Activated T-cell treated with anti-CD3 and anti-CD28 coated beads, Interleukin-2, amount 50 U/mL, for 24 hours (primary cell): Measurements from ENCODE around the gene PPP2R2B.

Experiments
- DNase-seq: peaks from one replicate; pipeline ENCODE4 v3.0.0-alpha.2; 2020
- H3K27ac Mint-ChIP-seq: 2 replicates; pipeline ENCODE4 v1.8.0; 2020; ENCODE audit warnings: mild to moderate bottlenecking, mixed read lengths
- H3K27me3 Mint-ChIP-seq: 2 replicates; pipeline ENCODE4 v1.8.0; 2020; ENCODE audit warnings: mixed read lengths
- H3K36me3 Mint-ChIP-seq: 2 replicates; pipeline ENCODE4 v1.8.0; 2020; ENCODE audit warnings: low read depth, mixed read lengths
- H3K4me1 Mint-ChIP-seq: 2 replicates; pipeline ENCODE4 v1.8.0; 2020; ENCODE audit warnings: low read depth, mixed read lengths
- H3K4me3 Mint-ChIP-seq: 2 replicates; pipeline ENCODE4 v1.8.0; 2020; ENCODE audit warnings: mild to moderate bottlenecking, moderate library complexity, mixed read lengths
- H3K9me3 Mint-ChIP-seq: 2 replicates; pipeline ENCODE4 v1.8.0; 2020; ENCODE audit warnings: mixed read lengths

PPP2R2B gene

GRCh38 chr5:146682899-146683532 is 195.5 kb downstream of the PPP2R2B start:
- no peak overlapping the region for H3K4me3 Mint-ChIP-seq
- no peaks in the 10 kb centered on the region for H3K4me1 Mint-ChIP-seq
- no peaks in the 10 kb centered on the region for H3K36me3 Mint-ChIP-seq
- DNase-seq, result no peak
- H3K27me3 Mint-ChIP-seq, result no peaks in the 10 kb centered on the region
- no peaks in the 10 kb centered on the region for H3K9me3 Mint-ChIP-seq
- no peak overlapping the region for H3K27ac Mint-ChIP-seq

GRCh38 chr5:146681585-146682105 is 196.9 kb downstream of the PPP2R2B start:
- H3K36me3 Mint-ChIP-seq, result no peaks in the 10 kb centered on the region
- H3K4me3 Mint-ChIP-seq, result no peak overlapping the region
- H3K27ac Mint-ChIP-seq, result no peak overlapping the region
- H3K4me1 Mint-ChIP-seq, result no peaks in the 10 kb centered on the region
- H3K27me3 Mint-ChIP-seq, result no peaks in the 10 kb centered on the region
- H3K9me3 Mint-ChIP-seq, result no peaks in the 10 kb centered on the region
- DNase-seq, result no peak

GRCh38 chr5:146680846-146681584 is 197.5 kb downstream of the PPP2R2B start:
- H3K4me3 Mint-ChIP-seq, result no peak overlapping the region
- H3K36me3 Mint-ChIP-seq, result no peaks in the 10 kb centered on the region
- no peaks in the 10 kb centered on the region for H3K9me3 Mint-ChIP-seq
- peaks cover 4% of the 10 kb centered on the region for H3K27me3 Mint-ChIP-seq
- H3K4me1 Mint-ChIP-seq, result no peaks in the 10 kb centered on the region
- DNase-seq, result no peak
- H3K27ac Mint-ChIP-seq, result no peak overlapping the region

GRCh38 chr5:146675636-146676035 is 202.9 kb downstream of the PPP2R2B start:
- no peak for DNase-seq
- Mint-ChIP-seq H3K9me3 (no peaks in the 10 kb centered on the region), H3K4me3 (no peak overlapping the region), H3K27me3 (peaks cover 4% of the 10 kb centered on the region), H3K27ac (no peak overlapping the region), H3K4me1 (no peaks in the 10 kb centered on the region), H3K36me3 (no peaks in the 10 kb centered on the region)

- H3K4me1 Mint-ChIP-seq, result no peaks in the 10 kb centered on the region
- DNase-seq, result no peak
- no peak overlapping the region for H3K27ac Mint-ChIP-seq
- H3K27me3 Mint-ChIP-seq, result peaks cover 4% of the 10 kb centered on the region
- H3K36me3 Mint-ChIP-seq, result no peaks in the 10 kb centered on the region
- H3K9me3 Mint-ChIP-seq, result no peaks in the 10 kb centered on the region
- H3K4me3 Mint-ChIP-seq, result no peak overlapping the region
Observed at GRCh38 chr5:146672866-146673265, 205.7 kb downstream of the PPP2R2B start.

- Mint-ChIP-seq H3K4me1 (no peaks in the 10 kb centered on the region), H3K27me3 (peaks cover 4% of the 10 kb centered on the region), H3K27ac (no peak overlapping the region), H3K4me3 (no peak overlapping the region), H3K36me3 (no peaks in the 10 kb centered on the region), H3K9me3 (no peaks in the 10 kb centered on the region)
- no peak for DNase-seq
Observed at GRCh38 chr5:146671561-146672295, 206.8 kb downstream of the PPP2R2B start.

- no peaks in the 10 kb centered on the region for H3K9me3 Mint-ChIP-seq
- H3K36me3 Mint-ChIP-seq, result no peaks in the 10 kb centered on the region
- H3K27me3 Mint-ChIP-seq, result no peaks in the 10 kb centered on the region
- H3K4me1 Mint-ChIP-seq, result peaks cover 7% of the 10 kb centered on the region
- H3K4me3 Mint-ChIP-seq, result no peak overlapping the region
- no peak for DNase-seq
- no peak overlapping the region for H3K27ac Mint-ChIP-seq
Observed at GRCh38 chr5:146669656-146670055, 208.9 kb downstream of the PPP2R2B start.

GRCh38 chr5:146667633-146668272 is 210.8 kb downstream of the PPP2R2B start:
- no peaks in the 10 kb centered on the region for H3K27me3 Mint-ChIP-seq
- no peak overlapping the region for H3K27ac Mint-ChIP-seq
- H3K9me3 Mint-ChIP-seq, result no peaks in the 10 kb centered on the region
- DNase-seq, result no peak
- H3K4me1 Mint-ChIP-seq, result peaks cover 8% of the 10 kb centered on the region
- no peaks in the 10 kb centered on the region for H3K36me3 Mint-ChIP-seq
- H3K4me3 Mint-ChIP-seq, result no peak overlapping the region

GRCh38 chr5:146662229-146662628 is 216.3 kb downstream of the PPP2R2B start:
- no peak for DNase-seq
- no peak overlapping the region for H3K4me3 Mint-ChIP-seq
- no peak overlapping the region for H3K27ac Mint-ChIP-seq
- H3K9me3 Mint-ChIP-seq, result no peaks in the 10 kb centered on the region
- H3K36me3 Mint-ChIP-seq, result no peaks in the 10 kb centered on the region
- H3K4me1 Mint-ChIP-seq, result peaks cover 8% of the 10 kb centered on the region
- H3K27me3 Mint-ChIP-seq, result no peaks in the 10 kb centered on the region

- H3K27ac Mint-ChIP-seq, result no peak overlapping the region
- H3K4me3 Mint-ChIP-seq, result no peak overlapping the region
- H3K36me3 Mint-ChIP-seq, result no peaks in the 10 kb centered on the region
- no peaks in the 10 kb centered on the region for H3K27me3 Mint-ChIP-seq
- peaks cover 6% of the 10 kb centered on the region for H3K4me1 Mint-ChIP-seq
- H3K9me3 Mint-ChIP-seq, result no peaks in the 10 kb centered on the region
- DNase-seq, result no peak
Observed at GRCh38 chr5:146660376-146660960, 218.1 kb downstream of the PPP2R2B start.

GRCh38 chr5:146659961-146660360 is 218.6 kb downstream of the PPP2R2B start:
- Mint-ChIP-seq H3K4me1 (peaks cover 2% of the 10 kb centered on the region), H3K27me3 (no peaks in the 10 kb centered on the region), H3K4me3 (no peak overlapping the region), H3K9me3 (no peaks in the 10 kb centered on the region), H3K36me3 (no peaks in the 10 kb centered on the region), H3K27ac (no peak overlapping the region)
- DNase-seq, result no peak

- H3K27ac Mint-ChIP-seq, result no peak overlapping the region
- no peaks in the 10 kb centered on the region for H3K4me1 Mint-ChIP-seq
- no peaks in the 10 kb centered on the region for H3K36me3 Mint-ChIP-seq
- no peaks in the 10 kb centered on the region for H3K9me3 Mint-ChIP-seq
- no peak for DNase-seq
- no peaks in the 10 kb centered on the region for H3K27me3 Mint-ChIP-seq
- no peak overlapping the region for H3K4me3 Mint-ChIP-seq
Observed at GRCh38 chr5:146656703-146657102, 221.9 kb downstream of the PPP2R2B start.

GRCh38 chr5:146653560-146653959 is 225.0 kb downstream of the PPP2R2B start:
- H3K9me3 Mint-ChIP-seq, result no peaks in the 10 kb centered on the region
- H3K4me3 Mint-ChIP-seq, result no peak overlapping the region
- no peak overlapping the region for H3K27ac Mint-ChIP-seq
- no peaks in the 10 kb centered on the region for H3K36me3 Mint-ChIP-seq
- H3K4me1 Mint-ChIP-seq, result no peaks in the 10 kb centered on the region
- DNase-seq, result no peak
- no peaks in the 10 kb centered on the region for H3K27me3 Mint-ChIP-seq

GRCh38 chr5:146652547-146652946 is 226.0 kb downstream of the PPP2R2B start:
- H3K4me1 Mint-ChIP-seq, result no peaks in the 10 kb centered on the region
- no peaks in the 10 kb centered on the region for H3K36me3 Mint-ChIP-seq
- no peak overlapping the region for H3K27ac Mint-ChIP-seq
- no peak overlapping the region for H3K4me3 Mint-ChIP-seq
- no peaks in the 10 kb centered on the region for H3K27me3 Mint-ChIP-seq
- no peak for DNase-seq
- H3K9me3 Mint-ChIP-seq, result no peaks in the 10 kb centered on the region
